ENCODE results near the gene BTNL9. TPM values are rescaled to one million over a fixed set of nuclear protein-coding genes. Genes with fewer than 3 reads are reported as not detected.

Gene BTNL9
- total RNA-seq, 1 experiment from 2014 or later = 0.96 TPM

GRCh38 chr5:181001947-181002346 lies 38.1 kb upstream of the BTNL9 start:
- no peak overlapping the region for H2AK5ac ChIP-seq (ENCODE audit: insufficient read length, low read length)
- no peak overlapping the region for H4K5ac ChIP-seq (ENCODE audit: insufficient read length, low read depth, low read length)
- H2BK5ac ChIP-seq (ENCODE audit: insufficient read length, low read length) = no peak overlapping the region
- H3K4me2 ChIP-seq (ENCODE audit: insufficient read depth, insufficient read length, low read length) = no peak overlapping the region
- H2BK120ac ChIP-seq (ENCODE audit: low read depth, low read length, poor library complexity, severe bottlenecking) = no peak overlapping the region
- no peak overlapping the region for H3K56ac ChIP-seq (ENCODE audit: insufficient read length, low read depth, low read length)
- H2BK15ac ChIP-seq (ENCODE audit: low read depth, low read length) = no peak overlapping the region
- no peaks in the 10 kb centered on the region for H3K4me1 Mint-ChIP-seq
- no peak overlapping the region for H3K27ac Mint-ChIP-seq
- no peak for DNase-seq
- H3K36me3 Mint-ChIP-seq (ENCODE audit: insufficient read depth in 1 of 3, low read depth in 3 of 3) = no peaks in the 10 kb centered on the region
- no peaks in the 10 kb centered on the region for H4K20me1 ChIP-seq (ENCODE audit: control insufficient read depth, insufficient read depth, insufficient read length)
- no peak overlapping the region for H4K91ac ChIP-seq (ENCODE audit: insufficient read length, low read depth, low read length)
- H3T11ph ChIP-seq (ENCODE audit: low read length) = no peak overlapping the region
- H3K4ac ChIP-seq (ENCODE audit: low read depth, low read length) = no peak overlapping the region
- H3K9me3 Mint-ChIP-seq = peaks cover 2 to 8% of the 10 kb centered on the region in 2 experiments; a peak in 3 of 5 replicates
- no peak overlapping the region for H4K8ac ChIP-seq (replicated peaks; ENCODE audit: insufficient read length, low read depth, low read length)
- H2BK20ac ChIP-seq (ENCODE audit: low read depth, low read length, poor library complexity, severe bottlenecking) = no peak overlapping the region
- no peak overlapping the region for H2AFZ ChIP-seq (ENCODE audit: low read length)
- peaks cover 3% of the 10 kb centered on the region for H3K27me3 Mint-ChIP-seq (ENCODE audit: low read depth)
- no peak overlapping the region for H2BK12ac ChIP-seq (ENCODE audit: insufficient read length, low read depth, low read length)
- no peaks in the 10 kb centered on the region for H3K79me1 ChIP-seq (ENCODE audit: insufficient read depth, low read depth, low read length, poor library complexity, severe bottlenecking)
- no peak overlapping the region for H3K27ac ChIP-seq (ENCODE audit: insufficient read length, low read depth, low read length)
- no peak overlapping the region for H3K14ac ChIP-seq (ENCODE audit: insufficient read depth, low read length)
- H3K18ac ChIP-seq (ENCODE audit: insufficient read length, low read depth, low read length) = no peak overlapping the region
- H3K27me3 ChIP-seq (ENCODE audit: insufficient read depth, low read length) = no peaks in the 10 kb centered on the region
- no peak overlapping the region for H3K23ac ChIP-seq (ENCODE audit: insufficient read length, low read depth, low read length)
- no peak overlapping the region for H3K9ac ChIP-seq (ENCODE audit: extremely low read depth, insufficient read length, low read length)
- H3K9me3 ChIP-seq (ENCODE audit: control insufficient read depth, low read depth, low read length) = no peaks in the 10 kb centered on the region
- H3K4me3 Mint-ChIP-seq = no peak overlapping the region
- no peaks in the 10 kb centered on the region for H3K79me2 ChIP-seq (ENCODE audit: insufficient read depth, low read length)
- H3K23me2 ChIP-seq (ENCODE audit: insufficient read length, low read depth, low read length, poor library complexity, severe bottlenecking) = no peaks in the 10 kb centered on the region
- no peaks in the 10 kb centered on the region for H3K4me1 ChIP-seq (ENCODE audit: insufficient read depth, low read length)
- no peak for TF ChIP-seq CTCF (conservative IDR thresholded peaks at IDR 0.05)
